CD4-positive, alpha-beta T cell treated with Interleukin-10 for 1 hour (primary cell): ENCODE measurements around the gene DNMT3L.
"Not testable (repeated sequence)": the region's sequence is repeated elsewhere in the genome, so short reads cannot be mapped to it uniquely, and the experiment has no call there.

ENCODE experiments used
- DNase-seq: peaks from one replicate; pipeline ENCODE4 v3.0.0-alpha.2; 2020

The DNMT3L gene

DNA sequence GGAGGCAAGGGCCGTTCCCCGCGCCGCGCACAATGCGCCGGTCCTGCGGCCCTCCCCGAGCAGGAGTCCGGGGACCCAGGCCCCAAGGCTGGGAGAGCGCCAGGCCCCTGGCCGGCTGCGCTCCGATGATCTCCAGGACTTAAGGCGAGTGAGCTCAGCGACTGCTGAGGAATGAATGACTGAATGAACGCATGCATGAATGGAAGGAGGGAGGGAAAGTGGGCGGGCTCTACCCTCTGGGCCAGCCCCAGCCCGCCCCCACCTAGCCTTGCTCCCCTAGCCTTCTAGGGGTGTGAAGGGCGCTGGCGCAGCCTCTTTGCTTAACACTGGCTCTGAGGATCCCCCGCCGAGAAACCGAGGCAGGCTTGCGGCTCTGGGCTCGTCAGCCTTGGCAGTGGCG, 20.4 kb downstream of the DNMT3L start:
- not testable (repeated sequence) for DNase-seq

DNA sequence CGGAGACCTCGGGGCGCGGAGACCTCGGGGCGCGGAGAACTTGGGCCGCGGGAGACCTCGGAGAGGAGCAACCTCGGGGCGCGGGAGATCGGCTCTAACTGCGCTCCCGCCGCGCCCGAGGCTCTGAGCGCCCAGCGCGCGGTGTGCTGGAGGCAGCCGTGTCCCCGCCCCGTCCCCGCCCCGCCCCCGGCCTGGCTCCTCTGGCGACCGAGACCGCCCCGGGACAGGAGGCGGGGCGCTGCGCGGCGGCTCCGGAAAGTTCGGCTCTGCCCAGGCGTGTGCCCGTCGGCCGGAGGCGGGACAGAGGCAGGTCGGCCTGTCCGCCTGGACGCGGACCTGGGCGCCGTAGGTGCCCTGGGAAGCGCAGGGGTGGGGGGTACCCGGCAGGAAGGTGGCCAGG, 20.9 kb downstream of the DNMT3L start, which contains the start of gene ICOSLG:
TSS of gene ICOSLG (minus strand) at position 102 of the 400 bp plus-strand sequence. CDS start 126 bp downstream, outside the sequence.
- not testable (repeated sequence) for DNase-seq

DNA sequence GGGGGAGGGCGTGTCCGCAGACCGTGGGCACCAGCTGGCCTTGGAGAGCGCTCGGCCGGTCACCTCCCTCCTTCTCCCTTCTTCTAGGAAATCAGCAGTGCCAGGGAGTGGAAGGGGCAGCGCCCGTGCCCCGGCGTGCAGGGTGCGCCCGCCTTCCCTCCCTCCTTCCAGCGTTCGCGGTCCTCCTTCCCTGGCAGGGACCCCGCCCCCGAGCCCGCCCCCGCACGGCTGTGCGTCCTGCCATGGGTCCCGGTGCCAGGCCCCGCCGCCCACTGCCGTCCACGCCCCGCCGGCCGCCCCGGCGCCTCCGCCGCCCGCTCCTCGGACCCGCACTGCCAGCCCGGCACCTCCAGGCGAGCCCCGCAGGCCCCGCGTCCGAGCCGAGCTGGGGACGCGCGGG, 21.3 kb downstream of the DNMT3L start:
- not testable (repeated sequence) for DNase-seq

DNA sequence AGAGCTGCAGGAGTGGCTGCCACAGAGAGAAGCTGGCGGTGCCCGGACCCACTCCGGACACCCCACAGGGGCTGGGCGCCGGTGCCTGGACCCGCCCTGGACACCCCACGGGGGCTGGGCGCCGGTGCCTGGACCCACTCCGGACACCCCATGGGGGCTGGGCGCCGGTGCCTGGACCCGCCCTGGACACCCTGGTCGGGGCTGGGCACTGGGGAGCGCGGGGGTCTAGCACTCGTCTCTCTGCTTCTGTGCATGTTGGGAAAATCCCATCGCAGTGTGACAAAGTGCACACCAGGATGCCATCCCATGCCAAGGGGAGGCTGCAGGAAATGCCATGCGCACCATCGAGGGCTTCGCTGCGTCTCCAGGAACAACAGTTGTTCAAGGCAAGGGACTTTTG, 32.1 kb downstream of the DNMT3L start:
- DNase-seq, result not testable (repeated sequence)

DNA sequence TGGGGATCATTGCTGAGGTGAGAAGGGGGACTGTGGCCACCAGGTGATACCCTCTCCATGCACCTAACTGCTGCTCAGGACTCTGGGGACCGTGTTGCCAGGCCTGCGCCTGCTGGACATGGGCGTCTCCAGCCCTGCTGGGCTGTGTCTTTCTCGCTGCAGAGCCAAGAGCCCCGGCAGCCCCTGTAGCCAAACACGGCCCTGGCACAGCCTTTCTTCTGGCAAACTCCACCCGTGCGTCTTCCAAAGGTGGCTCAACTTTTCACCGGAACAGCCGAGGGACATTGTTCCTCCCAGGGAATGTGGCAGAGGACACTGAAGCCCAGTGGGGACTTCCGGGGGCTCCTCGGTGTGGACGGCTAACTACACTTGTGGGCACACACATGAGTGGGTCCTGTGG, 33.6 kb downstream of the DNMT3L start:
- not testable (repeated sequence) for DNase-seq

DNA sequence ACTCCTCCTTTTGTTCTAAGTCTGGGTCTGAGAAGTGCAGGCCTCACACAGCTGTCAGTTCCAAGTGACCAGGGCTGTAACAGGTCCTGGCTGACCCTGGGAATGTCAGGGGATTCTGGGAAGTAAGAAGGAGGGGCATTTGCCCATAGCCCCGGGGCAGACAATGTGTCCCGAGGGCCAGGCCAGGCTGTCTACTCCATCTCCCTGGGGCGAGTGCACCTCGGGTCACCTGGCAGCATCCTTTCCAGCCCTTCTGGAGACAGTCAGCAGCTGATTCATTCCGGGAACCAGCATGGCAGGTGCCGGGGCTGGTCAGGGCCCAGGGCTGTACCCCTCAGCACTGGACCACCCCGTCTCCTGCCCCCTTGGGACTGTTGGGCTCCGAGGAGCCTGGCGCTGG, 34.1 kb downstream of the DNMT3L start:
- DNase-seq, result not testable (repeated sequence)

DNA sequence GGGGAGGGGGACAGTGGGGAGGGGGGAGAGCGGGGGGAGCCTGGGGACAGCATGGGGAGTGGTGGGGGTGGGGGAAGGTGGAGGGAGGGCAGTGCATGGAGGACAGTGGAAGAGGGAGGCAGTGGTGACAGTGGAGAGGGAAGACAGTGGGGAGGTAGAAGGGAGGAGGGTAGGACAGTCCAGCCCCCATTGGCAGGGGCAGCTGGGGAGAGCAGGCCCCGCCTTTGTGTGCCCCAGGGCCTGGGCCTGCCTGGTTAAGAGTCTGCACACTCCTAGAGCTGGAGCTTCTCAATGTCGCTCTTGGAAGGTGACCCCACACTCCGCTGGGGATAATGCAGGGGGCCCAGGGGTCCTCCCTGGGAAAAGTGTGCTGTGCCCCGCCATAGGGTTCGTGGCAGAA, 36.1 kb downstream of the DNMT3L start:
- DNase-seq, result not testable (repeated sequence)

DNA sequence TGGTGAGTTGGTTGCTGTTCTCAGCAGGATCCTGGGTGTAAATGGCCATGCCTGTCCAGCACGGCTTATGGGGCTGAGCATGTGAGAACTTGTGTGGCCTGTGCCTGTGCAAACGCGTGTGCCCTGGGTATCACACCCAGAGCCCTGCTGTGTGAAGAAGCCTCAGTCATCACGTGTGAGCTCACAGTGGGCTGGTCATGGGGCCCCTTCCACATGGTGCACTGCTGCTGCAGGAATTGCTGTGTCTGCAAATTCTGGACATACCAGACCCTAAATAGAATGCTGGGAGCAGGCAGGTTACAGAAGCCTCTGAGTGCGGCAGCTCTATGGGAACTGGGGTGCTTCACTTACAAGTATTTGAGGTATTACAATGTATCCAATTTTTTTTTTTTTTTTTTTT, 38.4 kb downstream of the DNMT3L start:
- not testable (repeated sequence) for DNase-seq

DNA sequence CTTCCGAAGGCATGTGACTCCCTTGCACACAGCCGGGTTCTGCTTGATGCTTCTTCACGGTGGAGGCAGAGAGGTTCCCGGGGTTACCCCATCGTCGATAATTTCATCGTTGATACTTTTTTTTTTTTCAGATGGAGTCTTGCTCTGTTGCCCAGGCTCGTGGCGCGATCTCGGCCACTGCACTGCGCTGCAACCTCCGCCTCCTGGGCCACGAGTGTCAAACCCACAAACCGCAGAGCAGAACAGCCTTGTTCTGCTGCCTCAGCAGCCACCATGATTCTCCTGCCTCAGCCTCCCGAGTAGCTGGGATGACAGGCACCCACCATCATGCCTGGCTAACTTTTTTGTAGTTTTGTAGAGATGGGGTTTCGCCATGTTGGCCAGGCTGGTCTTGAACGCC, 41.0 kb downstream of the DNMT3L start:
- not testable (repeated sequence) for DNase-seq

DNA sequence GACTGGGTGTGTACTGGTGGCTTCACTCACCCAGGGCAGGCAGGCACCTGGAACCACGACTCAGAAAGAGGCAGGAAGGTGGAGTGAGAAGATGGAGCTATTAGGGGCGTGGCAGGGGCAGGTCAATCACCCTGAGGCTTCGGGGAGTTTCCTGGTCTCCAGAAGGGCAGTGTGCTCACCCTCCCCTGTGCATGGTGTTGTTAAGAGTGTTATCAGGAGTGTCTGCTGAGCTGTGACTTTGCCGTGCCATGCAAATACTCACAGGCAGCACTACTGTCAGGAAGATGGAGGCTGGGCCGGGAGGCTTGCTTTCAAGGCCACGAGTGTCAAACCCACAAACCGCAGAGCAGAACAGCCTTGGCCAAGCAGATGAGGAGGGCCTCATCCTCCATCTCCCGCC, 43.2 kb downstream of the DNMT3L start:
- not testable (repeated sequence) for DNase-seq

DNA sequence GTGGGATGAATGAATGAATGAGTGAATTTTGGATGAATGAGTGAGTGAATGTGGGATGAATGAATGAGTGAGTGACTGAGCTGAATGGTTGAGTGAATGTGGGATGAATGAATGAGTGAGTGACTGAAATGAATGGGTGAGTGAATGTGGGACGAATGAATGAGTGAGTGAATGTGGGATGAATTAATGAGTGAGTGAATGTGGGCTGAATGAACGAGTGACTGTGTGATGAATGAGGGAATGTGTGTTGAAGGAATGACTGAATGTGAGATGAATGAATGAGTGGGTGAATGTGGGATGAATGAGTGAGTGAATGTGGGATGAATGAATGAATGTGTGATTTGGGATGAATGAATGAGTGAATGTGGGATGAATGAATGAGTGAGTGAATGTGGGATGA, 49.7 kb downstream of the DNMT3L start:
- DNase-seq, result not testable (repeated sequence)

DNA sequence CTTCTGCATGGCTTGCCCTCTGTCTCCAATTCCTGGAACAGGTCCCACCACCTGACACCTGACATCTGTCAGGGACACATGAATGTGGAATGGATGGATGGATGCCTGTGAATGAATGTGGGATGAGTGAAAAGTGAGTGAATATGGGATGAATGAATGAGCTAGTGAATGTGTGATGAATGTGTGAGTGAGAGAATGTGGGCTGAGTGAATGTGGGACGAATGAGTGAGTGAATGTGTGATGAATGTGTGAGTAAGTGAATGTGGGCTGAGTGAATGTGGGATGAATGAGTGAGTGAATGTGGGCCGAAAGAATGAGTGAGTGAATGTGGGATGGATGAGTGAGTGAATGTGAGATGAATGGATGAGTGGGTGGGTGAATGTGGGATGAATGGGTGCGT, 50.1 kb downstream of the DNMT3L start:
- DNase-seq, result not testable (repeated sequence)

DNA sequence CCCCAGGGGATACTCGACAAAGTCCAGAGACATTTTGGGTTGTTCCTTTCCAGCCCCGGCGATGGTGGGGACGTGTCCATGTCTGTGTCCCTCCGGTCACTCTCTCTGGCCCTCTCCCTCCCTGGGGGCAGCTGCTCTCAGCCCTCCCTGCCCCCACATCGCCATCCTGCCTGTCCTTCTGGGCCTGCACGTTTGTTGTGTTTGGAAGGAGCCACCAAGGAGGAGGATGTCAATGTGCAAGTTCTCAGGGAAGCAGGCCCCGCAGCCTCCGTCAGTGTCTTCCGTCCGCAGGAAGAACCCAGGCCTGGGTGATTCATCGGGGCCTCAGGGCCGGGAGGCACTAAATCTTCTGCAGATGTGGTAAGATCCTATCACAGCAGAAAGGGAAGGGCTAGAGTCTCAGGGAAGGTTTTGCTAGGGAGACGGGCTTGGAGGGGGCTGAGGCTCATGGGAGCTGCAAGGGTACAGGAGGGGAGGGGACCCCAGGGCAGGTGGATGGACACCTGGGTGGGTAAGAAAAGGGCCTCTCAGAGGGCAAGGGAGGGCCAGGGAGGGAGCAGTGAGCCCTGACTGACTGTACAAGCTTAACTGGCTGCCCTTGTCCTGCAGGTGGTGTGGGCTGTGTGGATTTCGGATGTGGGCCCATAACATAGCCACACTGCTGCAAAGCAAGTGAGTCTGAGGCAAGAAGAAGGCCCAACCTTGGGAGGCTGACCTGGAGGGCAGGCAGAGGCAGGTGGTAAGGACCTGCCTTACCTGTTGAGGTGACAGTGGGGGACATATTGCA, 53.6 kb downstream of the DNMT3L start:
- DNase-seq, result not testable (repeated sequence)

DNA sequence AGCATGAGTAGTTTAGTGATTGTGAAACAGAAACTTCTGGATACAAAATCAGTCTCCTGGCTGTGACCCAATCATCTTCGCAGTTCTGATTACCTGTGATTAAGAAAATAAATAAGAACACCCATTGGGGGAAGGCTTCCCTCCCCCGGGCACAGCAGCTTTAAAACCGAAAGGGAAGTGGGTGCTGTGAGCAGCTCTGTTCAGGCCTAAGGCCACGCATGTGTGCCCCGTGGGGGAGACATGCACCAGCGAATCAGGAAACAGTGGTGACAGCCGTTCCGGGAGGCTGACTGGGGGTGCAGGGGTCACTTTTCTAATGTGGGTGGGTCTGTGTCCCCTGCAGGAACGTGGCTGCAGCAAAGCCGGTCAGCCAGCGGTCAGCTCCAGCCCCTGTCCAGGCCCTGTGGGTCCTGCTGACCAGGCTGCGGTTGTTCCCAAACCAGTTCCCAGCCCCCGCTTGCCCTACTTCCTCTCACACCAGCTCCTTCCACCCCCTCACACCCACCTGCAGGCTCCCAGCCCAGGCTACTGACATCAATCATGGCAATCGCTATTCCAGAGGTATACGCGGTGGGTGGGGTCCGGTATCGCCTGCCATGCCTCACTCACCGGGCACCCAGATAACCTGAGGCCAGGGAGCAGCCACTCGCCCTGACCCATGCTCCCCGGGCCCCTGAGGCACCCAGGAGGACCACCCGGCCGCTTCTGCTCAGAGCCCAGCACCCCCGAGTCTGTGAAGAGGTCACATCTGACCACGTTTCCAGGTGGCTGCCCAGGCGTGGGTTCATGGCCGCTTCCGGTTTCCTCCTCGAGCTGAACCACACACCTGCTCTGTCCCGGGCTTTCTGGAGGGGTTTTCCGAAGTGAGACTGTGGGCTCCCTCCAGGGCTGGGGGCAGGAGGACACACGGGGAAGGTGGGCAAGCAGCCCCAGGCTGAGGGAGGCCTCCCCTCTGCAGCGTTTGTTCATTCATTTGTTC, 54.7 kb downstream of the DNMT3L start:
- not testable (repeated sequence) for DNase-seq

DNA sequence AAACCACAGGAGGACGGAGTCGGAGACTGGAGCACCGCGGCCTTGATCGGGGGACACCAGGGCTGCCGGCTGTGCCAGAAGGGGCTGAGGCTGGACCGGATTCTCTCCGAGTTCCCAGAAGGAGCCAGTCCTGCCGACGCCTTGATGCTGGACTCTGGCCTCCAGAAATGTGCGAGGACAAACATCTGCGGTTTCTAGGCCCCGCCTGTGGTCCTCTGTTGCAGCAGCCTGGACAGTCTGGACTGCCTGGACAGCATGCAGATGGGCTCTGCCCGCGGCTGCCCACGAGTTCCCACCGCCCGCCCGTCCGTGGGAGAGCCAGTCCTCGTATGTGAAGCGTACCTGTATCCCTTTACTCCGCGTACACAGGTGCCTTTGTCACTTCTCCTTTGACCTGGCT, 55.5 kb downstream of the DNMT3L start:
- not testable (repeated sequence) for DNase-seq

DNA sequence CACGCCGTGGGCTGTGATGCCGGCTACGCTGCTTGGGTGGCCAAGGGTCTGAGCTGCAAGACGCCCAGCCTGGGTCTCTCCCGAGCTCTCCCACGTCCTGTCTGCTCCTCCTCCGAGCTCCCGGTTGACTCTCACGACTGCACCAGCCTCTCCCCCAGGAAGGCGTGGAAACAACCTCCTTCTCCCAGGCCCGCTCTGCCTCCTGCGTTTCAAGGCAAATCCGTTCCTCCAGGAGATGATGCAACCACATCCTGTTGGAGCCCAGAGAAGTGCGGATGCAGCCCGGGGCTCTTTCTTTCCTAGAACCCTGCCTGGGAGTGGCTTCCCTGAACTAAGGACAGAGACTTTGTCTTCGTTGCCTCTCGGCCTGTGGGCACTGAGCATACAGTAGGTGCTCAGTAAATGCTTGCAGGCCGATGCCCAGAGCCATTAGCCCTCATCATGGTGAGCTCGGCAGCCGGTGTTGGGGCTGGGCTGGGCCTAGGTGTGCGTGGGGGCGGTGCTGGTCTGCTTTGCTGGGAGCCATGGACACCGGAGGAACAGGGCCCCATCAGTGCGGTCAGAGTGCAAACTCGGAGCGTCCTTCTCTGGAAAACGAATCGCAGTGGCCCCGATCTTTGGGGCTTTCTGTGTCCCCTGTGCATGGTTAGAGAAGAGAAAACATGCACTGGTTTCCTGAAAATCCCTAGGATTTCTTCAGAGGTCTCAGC, 59.0 kb downstream of the DNMT3L start:
- DNase-seq, result not testable (repeated sequence)

DNA sequence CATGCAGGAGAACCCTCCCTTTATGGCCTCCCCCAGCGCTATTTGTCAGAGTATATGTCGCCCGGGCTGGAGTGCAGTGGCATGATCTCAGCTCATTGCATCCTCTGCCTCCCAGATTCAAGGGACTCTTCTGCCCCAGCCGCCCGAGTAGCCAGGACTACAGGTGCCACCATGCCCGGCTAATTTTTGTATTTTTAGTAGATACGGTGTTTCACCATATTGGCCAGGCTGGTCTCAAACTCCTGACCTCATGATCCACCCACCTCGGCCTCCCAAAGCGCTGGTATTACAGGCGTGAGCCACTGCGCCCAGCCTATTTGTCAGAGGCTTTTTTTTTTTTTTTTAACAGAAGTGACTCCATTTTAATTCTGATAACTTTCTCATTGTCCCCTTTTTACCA, 61.7 kb downstream of the DNMT3L start:
- not testable (repeated sequence) for DNase-seq

DNA sequence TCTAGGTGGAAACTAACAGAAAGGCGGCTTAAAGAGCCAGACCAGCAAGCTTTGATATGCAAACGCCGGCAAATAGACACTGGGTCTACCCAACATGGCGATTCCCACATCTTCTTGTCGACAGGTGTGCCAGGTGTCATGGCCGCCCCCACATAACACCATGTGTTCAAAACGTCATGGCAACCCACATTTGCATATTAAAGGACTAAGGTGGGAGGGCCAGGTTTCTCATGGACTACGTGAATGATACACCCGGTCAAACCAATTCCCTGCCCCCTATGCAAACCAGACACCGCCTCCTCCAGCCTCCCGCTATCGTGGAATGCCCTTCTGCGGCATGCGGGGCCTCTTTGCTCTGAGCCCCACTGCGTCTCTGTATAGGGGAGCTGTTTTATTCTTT, 62.2 kb downstream of the DNMT3L start:
- no peak for DNase-seq

DNA sequence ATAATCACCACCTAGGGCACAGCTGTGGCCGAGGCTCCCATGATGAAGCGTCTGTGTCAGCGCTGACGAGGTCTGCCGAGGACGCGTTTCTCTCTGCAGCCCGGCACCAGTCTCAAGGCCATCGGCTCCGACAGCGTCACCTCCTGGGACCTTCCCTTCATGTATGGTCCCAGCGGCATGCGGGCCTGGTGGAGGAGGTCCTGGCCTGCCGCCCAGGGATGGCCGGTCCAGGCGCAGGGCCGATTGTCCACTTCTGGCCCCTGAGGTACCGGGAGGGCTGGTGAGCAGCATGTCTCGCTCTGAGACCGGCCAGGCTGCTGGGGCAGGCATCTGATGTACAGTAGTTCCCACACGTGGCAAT, 64.6 kb downstream of the DNMT3L start:
- not testable (repeated sequence) for DNase-seq
